GM18870 (cell line): ENCODE data around the gene MMGT1.

Experiments
- ATAC-seq: cut with Tn5 transposase; IDR thresholded peaks from one replicate; pipeline ENCODE4 v1.9.1; 2021; ENCODE audit warnings: moderate library complexity; ENCODE audit not compliant: unreplicated experiment

The MMGT1 gene

DNA sequence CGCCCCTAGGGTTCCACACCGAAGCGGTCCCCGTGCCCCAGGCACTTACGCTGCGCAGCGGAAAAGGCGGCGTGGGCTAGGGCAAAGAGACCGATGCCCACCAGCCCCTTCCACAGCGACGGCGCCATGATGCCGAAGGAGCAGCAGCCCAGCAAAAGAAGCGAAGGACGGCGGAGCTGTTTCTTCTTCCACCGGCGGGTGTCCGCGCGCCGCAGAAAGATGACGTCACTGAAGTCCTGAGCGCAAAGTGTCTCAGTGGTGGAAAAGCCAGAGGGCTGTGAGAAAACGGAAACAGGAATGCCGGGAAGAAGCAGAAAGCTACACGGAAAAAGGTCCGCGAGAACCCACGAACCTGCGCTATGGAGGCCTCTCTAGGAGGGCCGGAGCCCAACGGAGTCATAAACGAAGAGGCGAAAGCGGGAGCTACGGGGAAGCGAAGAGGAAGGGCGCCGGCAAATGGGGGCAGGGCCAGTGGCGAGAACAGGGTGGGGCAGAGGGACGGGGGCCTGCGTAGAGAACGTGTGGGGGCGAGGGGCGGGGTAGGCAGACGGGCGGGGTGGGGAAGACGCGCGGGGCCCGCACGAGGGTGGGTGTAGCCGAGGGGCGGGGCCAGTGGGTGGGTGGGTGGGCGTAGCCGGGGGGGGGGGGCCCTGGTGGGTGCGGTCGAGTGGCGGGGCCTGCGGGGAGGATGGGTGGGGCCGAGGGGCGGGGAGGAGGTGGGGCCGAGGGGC lies at the start of gene MMGT1:
Gene MMGT1 (minus strand): TSS at position 441 of the 731 bp plus-strand sequence. CDS start 313 bp downstream, at position 128.
- peak; percentile 67 for ATAC-seq

DNA sequence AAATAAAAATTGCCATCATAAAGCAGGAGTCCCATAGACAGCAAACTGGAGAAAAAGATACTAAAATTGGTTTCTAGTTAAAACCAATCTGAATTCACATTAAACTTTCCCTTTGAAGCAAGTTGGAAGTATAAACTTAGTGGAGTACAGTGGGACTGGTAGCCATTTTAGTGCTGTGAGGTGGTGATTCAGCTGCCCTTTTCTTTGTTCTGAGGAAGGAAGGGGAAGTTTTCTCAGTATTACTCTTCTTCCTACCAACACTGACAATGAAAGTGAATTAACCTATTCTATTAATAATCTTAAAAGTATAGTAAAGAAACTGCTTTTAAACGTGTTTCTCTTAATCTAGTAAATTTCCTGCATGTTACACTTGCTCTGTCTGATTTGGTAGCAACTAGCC lies 48.1 kb upstream of the MMGT1 start:
- ATAC-seq, result peak; percentile 47

DNA sequence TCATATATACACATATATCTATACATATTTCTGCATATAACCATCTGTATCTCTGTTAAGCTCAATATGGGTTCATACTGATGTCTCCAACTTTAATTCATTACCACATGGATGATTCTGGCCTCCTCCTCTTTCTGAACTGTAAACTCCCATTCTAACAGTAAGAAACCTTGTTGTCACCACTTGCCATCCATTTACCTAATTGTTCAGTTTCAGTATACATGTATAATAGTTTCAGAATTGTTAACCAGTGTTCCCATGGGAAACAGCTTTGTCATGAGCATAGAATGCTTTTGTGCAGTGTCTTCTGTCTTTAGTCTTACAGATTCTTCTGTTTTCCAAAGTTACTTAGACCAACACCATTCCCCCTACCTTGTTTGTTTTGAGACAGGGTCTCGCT lies 47.4 kb upstream of the MMGT1 start:
- peak; percentile 80 for ATAC-seq

DNA sequence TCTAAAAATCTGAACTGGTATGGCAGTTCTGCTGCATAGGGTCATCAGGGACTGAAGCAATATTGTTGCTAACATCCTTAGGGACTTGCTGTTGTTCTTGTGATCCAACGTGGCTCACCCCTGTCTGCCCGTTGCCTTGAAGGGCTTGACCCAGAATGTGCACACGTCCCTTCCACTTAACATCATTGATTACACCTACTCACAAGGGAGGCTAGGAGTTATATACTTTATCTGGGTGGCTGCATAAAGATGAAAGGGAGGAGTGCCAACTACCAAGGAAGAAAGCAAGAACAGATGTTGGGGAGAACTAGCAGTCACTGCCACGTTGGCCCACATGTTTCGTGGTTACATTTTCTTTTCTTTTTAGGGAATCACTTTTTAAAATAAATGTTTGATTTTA lies 45.4 kb upstream of the MMGT1 start:
- no peak for ATAC-seq

DNA sequence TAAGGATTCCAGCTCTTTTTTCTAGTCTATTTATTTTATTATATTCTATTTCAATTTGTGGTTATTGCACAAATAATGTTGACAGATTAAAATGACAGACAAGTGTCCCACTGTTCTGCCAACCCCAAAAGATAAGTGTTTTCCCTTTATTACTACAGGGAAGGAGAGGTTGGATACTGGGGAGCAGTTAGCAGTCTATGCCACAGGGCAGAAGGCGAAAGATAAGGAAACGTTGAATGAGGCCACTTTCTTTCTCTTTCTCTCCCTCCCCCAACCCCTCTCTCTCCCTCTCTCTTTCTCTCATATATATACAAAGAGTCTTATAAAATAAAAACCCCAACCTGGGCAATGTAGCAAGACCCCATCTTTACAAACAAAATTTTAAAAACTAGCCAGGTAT lies 43.1 kb upstream of the MMGT1 start:
- ATAC-seq, result no peak

DNA sequence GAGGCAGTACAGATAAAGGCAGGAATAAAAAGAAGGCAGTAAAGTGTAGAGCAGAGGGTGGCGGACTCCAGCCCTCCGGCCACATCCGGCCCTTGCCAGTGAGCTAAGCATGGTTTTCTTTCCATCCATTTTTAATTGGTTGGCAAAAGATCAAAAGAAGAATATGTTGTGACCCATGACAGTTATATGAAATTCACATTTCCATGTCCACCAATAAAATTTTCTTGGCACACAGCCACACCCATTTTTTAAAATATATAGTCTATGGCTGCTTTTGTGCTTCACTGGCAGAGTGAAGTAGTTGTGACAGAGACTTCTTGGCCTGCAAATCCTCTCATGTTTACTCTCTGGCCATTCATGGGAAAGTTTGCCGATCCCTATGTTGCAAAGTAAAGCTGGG lies 41.2 kb upstream of the MMGT1 start:
- no peak for ATAC-seq

DNA sequence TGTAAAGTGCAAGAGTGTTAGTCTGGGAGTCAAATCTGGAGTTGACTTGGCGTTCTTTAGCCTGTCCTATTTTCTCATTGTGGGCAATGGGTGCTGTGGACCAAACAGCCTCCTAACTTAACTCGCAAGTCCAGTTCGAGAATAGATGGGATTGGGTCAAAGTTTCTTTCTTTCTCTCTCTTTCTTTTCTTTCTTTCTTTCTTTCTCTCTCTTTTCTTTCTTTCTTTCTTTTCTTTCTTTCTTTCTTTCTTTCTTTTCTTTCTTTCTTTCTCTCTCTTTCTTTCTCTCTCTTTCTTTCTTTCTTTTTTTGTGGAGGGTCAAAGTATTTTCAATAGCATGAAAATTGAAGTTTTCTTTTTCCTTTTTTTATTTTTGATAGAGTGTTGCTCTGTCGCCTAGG lies 14.5 kb upstream of the MMGT1 start:
- no peak for ATAC-seq

DNA sequence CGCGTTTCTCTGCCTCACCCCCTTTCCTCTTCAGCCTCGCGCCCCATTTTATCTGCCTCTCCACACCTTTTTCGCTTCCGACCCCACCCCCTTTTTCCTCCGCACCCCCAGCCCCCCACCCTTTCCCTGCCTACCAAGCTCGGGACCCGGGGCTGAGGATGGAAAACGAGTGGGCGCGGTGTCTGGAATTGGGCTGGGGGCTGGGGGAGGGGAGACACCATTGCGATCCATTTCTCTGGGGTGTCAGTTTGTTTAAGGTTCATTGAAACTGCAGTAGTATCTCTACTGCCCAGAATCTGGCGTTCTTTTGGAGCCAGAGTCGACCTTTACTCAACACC lies 12.2 kb upstream of the MMGT1 start:
- no peak for ATAC-seq

DNA sequence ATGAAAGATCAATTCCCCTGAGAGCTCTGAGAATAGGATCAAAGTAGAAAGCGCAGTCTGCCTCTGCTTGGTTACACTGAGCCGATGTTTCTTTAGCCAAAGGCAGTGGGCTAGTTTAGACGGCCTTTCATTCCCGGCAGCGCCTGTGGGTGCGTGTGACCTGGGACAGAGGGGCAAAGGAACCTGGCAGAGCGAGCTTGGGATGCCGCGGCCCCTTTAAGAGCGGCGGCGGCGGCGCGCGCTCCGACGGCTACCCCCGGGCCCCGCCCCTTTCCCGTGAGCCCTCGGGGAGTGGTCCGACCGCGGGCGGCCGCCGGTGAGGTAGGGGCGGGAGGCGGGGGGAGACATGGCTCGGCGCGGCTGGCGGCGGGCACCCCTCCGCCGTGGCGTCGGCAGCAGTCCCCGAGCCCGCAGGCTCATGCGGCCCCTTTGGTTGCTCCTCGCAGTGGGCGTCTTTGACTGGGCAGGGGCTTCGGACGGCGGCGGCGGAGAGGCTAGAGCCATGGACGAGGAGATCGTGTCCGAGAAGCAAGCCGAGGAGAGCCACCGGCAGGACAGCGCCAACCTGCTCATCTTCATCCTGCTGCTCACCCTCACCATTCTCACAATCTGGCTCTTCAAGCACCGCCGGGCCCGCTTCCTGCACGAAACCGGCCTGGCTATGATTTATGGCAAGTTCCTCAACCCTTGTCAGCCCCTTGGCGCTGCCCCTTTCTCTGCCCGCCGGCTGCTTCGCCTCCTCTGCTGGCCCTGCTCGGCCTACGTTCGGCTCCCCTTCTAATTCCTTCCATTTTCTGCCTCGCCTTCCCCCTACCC lies 11.6 kb upstream of the MMGT1 start, which contains the start of gene SLC9A6:
Gene SLC9A6 (plus strand): TSS at position 279 of the 816 bp plus-strand sequence. CDS start 224 bp downstream, at position 503.
- peak; percentile 49 for ATAC-seq

DNA sequence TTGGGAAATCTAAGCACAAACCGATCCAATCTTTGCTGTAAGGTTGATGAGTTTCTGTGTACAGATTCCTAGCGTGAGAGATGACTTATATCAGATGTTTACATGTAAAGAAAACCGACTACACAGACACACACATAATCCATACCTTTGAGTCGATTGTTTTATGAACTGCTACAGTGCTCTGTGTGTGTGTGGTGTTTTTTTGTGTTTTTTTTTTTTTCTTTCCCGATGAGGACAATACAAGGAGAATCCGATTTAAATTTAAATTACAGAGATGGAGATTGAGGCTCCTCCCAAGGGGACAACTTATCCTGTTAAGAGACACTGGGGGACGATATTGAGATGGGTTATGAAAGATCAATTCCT lies 11.0 kb upstream of the MMGT1 start:
- ATAC-seq, result peak; percentile 6

DNA sequence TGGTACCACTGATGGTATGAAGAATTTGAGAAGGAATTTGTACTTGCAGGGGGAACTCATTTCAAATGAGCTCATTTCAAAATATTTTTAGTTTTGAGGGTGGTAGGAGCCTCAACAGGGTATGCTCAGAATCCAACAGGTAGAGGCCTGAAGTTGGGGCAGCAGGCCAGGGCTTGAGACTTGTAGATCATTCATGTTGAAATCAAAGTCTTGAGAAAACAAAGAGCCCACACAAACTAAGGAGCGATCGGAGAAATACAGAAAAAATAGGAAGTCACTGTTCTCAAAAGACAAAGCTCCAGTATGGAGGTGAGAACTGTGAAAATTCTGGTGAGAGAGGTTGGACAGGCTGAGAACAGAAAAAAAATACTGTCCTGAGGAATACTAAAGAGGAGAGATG lies 10.5 kb upstream of the MMGT1 start:
- ATAC-seq, result no peak

DNA sequence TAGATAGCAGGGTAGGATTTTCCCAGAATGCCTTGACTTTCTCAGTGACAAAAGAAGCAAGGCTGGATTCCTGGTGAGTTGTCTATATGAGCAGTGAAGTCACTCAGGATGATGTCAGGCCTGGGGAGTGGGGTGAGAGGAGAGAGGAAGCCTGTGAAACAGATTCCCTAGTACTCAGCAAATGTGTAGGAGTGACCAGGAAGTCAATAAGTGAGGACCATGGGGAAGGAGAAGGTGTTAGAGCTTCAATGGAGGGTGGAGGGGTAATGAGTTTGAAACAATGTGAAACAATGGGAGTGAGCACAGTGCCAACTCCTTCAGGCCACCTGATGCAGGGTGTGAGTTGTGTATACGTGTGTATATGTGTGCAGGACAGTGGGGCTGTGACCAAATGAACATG lies 9.1 kb upstream of the MMGT1 start:
- no peak for ATAC-seq

DNA sequence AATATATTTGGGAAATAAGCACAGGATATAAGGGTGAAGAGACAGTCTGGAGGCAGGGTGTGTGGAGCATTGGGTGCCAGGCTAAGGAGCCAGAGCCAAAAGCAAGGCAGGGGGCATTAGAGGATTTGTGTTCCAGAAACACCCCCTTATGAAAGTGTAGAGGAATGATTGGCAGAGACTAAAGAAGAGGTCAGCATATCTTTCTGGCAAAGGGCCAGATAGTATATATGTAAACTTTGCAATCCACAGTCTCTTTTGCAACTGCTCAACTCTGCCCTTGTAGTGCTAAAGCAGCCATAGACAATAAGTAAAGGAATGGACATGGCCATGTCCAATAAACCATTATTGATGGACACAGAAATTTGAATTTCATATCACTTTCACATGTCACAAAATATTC lies 7.9 kb upstream of the MMGT1 start:
- ATAC-seq, result no peak

DNA sequence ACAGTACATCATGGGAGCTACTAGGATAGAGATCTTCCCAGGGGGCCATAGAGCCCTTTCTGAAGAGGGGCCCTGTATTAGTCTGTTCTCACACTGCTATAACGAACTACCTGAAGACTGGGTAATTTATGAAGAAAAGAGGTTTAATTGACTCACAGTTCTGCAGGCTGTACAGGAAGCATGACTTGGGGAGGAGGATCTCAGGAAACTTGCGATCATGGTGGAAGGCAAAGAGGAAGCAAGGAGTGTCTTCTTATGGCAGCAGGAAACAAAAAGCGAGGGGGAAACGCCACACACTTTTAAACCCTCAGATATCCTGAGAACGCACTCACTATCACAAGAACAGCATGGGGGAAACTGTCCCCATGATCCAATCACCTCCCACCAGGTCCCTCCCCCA lies 7.2 kb upstream of the MMGT1 start:
- ATAC-seq, result no peak

DNA sequence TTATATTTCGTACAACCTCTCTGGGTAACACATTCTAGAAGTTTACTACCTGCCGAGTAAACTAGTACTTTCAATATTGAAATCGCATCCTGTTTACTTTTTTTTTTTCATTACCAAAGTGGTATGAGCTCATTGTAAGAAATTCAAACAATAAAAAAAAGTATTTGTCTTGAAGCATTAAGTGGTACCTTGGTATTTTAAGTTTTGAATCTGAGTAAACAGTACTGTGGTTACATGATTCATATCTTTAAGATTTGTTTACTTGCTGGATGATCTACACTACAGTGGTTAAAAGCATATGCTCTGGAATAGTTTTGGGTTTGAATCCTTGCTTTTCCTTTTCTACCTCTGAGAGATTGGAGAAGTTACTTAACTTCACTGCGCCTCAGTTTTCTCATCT lies 3.8 kb upstream of the MMGT1 start:
- no peak for ATAC-seq

DNA sequence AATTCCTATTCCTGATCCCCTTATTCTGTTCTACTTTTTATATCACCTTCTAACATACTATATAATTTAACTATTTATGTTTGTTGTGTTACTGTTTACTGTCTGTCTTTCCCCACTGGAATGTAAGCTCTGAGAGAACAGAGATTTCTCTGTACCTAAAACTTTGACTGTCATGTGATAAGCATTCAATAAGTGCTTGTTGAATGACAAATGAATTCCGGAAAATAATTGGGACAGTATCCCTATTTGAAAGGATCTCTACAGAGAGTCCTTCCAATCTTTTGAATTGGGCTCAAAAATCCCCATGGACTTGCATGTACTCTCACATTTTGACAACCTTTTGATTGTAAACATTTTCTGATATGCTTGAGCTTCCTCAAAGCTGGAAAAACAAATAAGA lies 1.6 kb upstream of the MMGT1 start:
- ATAC-seq, result no peak

DNA sequence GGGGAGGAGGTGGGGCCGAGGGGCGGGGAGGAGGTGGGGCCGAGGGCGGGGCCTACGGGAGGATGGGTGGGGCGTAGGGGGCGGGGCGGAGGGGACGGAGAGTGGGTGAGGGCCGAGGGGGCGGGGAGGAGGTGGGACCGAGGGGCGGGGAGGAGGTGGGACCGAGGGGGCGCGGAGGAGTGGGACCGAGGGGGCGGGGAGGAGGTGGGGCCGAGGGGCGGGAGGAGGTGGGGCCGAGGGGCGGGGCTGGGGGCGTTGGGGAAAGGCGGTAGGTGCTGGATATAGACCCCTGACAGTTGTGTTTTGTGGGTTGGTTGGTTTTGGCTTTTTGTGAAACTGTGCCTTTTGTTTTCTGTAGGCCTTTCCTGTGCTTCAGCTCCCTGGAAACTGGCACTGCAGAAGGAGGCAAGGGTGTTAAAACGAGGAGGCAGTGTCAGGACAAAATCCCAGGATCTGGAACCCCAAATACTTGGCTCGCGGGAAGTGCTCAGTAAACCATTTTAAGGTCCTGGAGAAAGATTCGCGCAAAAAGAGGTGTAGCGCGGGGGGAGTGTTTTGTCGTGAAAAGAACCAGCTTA lies 580 bp upstream of the MMGT1 start:
- ATAC-seq, result no peak

DNA sequence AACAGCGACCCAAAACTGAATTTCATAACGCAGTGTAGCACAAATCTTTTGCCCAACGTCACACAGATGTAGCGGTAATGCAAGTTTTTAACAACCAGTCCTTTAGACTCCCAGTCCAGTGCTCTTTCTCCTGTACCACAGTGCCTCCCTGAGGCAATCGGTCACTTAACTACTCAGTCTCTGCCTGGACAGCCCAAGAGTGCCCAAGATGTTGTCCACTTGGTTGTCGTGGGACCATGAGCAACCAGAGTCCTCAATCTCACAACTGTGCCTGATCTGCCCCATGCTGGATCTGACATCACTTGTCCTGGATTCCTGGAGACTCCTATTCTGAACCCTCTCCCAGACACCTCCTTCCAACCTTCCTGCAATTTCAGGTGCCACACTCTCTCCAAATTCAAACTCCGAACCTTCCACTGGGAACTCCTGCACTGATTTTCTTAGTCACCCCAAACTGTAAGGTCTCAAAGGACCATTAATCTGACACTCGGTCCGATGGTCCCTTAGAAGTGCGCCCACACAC lies 702 bp downstream of the MMGT1 start:
- peak; percentile 35 for ATAC-seq

DNA sequence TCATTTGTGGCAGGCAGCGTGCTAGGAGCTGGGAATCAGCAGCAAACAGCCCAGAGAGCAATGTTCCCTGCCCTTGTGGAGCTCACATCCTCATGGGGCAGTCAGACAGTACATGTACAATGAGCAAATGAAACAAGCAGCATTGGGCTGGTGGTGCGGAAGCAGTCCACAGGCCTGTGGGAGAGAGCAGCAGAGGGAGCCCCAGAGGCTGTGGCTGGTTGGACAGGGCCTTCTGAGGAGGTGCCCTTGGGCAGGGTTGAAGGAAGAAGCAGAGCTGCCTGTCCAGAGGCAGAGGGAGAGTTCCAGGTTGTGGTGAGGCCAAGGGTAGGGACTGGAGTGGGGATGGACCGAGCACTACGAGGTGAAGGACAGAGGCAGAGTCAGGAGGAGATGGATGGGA lies 22.5 kb downstream of the MMGT1 start:
- no peak for ATAC-seq

DNA sequence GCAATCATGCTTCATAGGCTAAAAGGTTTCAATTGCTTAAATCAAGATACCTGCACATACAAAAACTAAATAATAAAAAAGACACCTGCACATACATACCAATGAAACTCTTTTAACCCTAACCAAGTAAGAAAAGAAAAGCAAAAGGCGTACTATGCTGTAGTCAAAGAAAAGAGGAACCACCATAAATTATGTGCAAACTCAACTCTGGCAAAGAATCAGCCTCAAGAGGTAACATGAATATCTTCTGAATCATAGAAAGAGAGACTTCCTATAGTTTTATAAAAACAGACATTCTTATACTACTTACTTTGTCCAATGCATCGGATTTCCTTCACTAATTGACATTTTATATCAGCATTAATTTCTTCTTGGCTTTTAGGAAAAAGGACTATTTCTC lies 29.3 kb downstream of the MMGT1 start:
- ATAC-seq, result no peak

DNA sequence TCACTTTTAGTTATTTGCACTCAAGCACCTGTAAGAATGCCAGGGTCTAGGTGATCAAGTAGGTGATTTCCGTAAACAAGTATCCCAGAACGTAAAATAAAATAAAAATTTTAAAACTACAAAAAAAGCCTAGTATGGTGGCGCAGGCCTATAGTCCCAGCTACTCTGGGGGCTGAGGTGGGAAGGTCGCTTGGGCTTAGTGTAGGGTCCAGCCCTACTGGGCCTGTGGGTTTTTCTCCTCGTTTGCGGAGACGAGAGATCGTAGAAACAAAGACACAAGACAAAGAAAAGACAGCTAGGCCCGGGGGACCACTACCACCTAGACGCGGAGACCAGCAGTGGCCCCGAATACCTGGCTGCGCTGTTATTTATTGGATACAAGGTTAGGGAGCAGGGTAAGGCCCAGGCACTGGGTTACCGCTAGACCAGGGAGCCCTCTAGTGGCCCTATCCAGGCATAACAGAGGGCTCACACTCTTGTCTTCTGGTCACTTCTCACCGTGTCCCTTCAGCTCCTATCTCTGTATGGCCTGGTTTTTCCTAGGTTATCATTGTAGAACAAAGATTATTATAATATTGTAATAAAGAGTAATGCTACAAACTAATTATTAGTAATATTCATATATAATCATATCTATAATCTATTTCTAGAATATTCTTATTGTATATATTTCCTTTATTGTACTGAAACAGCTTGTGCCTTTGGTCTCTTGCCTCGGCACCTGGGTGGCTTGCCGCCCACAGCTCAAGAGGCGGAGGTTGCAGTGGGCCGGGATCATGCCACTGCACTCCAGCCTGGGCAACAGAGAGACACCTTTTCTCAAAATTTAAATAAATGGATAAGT lies 41.9 kb downstream of the MMGT1 start:
- no peak for ATAC-seq
